ENCODE data around the gene RBM15B.

Gene RBM15B

GRCh38 chr3:51378065-51378464, 13.0 kb upstream of the RBM15B start:
- Histone ChIP-seq H3K27ac (ENCODE audit: low read depth, low read length) (no peak overlapping the region), H3K9me3 (ENCODE audit: control insufficient read depth in 1 of 2, low read length in 2 of 2) (no peaks in the 10 kb centered on the region), H3K27me3 (ENCODE audit: control insufficient read depth in 1 of 2, insufficient read depth in 2 of 2, low read length in 2 of 2) (peaks cover 0 to 15% of the 10 kb centered on the region in 2 donors), H3K4me3 (ENCODE audit: low read depth in 1 of 2, low read length in 2 of 2) (no peak overlapping the region), H3K36me3 (ENCODE audit: control insufficient read depth in 1 of 2, insufficient read depth in 2 of 2, low read length in 2 of 2) (no peaks in the 10 kb centered on the region), H3K4me1 (ENCODE audit: control insufficient read depth in 1 of 2, insufficient read depth in 2 of 2, low read length in 2 of 2) (no peaks in the 10 kb centered on the region), H3K9ac (ENCODE audit: low read depth in 1 of 2, low read length in 2 of 2) (no peak overlapping the region)

- Histone ChIP-seq H3K9ac (ENCODE audit: low read depth in 1 of 2, low read length in 2 of 2) (no peak overlapping the region), H3K27ac (ENCODE audit: low read depth, low read length) (no peak overlapping the region), H3K4me1 (ENCODE audit: control insufficient read depth in 1 of 2, insufficient read depth in 2 of 2, low read length in 2 of 2) (peaks cover 4% of the 10 kb centered on the region in 2 donors), H3K36me3 (ENCODE audit: control insufficient read depth in 1 of 2, insufficient read depth in 2 of 2, low read length in 2 of 2) (no peaks in the 10 kb centered on the region), H3K27me3 (ENCODE audit: control insufficient read depth in 1 of 2, insufficient read depth in 2 of 2, low read length in 2 of 2) (peaks cover 0 to 9% of the 10 kb centered on the region in 2 donors), H3K4me3 (ENCODE audit: low read depth in 1 of 2, low read length in 2 of 2) (no peak overlapping the region), H3K9me3 (ENCODE audit: control insufficient read depth in 1 of 2, low read length in 2 of 2) (no peaks in the 10 kb centered on the region)
Observed at GRCh38 chr3:51378726-51379125, 12.4 kb upstream of the RBM15B start.

GRCh38 chr3:51379301-51379700, 11.8 kb upstream of the RBM15B start:
- H3K4me3 ChIP-seq (ENCODE audit: low read depth in 1 of 2, low read length in 2 of 2), result no peak overlapping the region
- no peaks in the 10 kb centered on the region for H3K36me3 ChIP-seq (ENCODE audit: control insufficient read depth in 1 of 2, insufficient read depth in 2 of 2, low read length in 2 of 2)
- no peak overlapping the region for H3K9ac ChIP-seq (ENCODE audit: low read depth in 1 of 2, low read length in 2 of 2)
- H3K27ac ChIP-seq (ENCODE audit: low read depth, low read length), result no peak overlapping the region
- H3K9me3 ChIP-seq (ENCODE audit: control insufficient read depth in 1 of 2, low read length in 2 of 2), result no peaks in the 10 kb centered on the region
- H3K27me3 ChIP-seq (ENCODE audit: control insufficient read depth in 1 of 2, insufficient read depth in 2 of 2, low read length in 2 of 2), result peaks cover 0 to 3% of the 10 kb centered on the region in 2 donors
- H3K4me1 ChIP-seq (ENCODE audit: control insufficient read depth in 1 of 2, insufficient read depth in 2 of 2, low read length in 2 of 2), result peaks cover 9% of the 10 kb centered on the region in 2 donors

DNA sequence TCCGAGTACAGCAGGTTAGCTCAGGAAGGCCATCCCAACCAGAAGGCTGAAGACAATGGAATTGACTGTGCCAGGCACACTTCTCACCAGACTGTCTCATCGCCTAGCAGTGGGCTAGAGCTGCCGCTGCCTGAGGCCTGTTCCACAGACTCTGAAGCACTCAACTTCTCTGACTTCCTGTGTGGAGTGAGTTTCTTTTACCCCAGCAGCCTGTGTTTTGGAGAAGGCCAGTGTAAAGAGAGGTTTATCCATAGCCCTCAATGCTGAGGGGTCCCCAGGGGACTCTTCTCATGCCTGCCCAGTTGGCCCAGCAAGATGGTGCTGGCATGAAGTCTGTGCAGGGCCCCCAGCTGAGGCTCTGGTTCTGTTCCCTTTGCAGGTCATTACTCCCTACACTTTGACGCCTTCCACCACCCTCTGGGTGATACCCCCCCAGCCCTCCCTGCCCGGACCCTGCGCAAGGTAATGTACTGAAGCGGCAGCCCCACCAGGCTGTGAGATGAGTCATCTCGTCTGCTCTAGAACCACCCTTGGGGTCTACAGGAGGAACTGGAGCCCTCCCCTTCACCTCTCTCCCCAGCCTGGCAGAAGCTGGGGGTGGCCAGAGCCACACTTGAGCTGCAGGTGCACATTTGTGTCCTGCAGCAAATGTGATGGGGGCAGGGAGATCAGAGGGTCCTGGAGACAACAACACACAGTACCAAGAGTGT, 11.2 kb upstream of the RBM15B start:
- Histone ChIP-seq H3K27me3 (ENCODE audit: control insufficient read depth in 1 of 2, insufficient read depth in 2 of 2, low read length in 2 of 2) (peaks cover 0 to 2% of the 10 kb centered on the region in 2 donors), H3K36me3 (ENCODE audit: control insufficient read depth in 1 of 2, insufficient read depth in 2 of 2, low read length in 2 of 2) (no peaks in the 10 kb centered on the region), H3K27ac (ENCODE audit: low read depth, low read length) (no peak overlapping the region), H3K4me1 (ENCODE audit: control insufficient read depth in 1 of 2, insufficient read depth in 2 of 2, low read length in 2 of 2) (peaks cover 9% of the 10 kb centered on the region in 2 donors), H3K9ac (ENCODE audit: low read depth in 1 of 2, low read length in 2 of 2) (no peak overlapping the region), H3K9me3 (ENCODE audit: control insufficient read depth in 1 of 2, low read length in 2 of 2) (no peaks in the 10 kb centered on the region), H3K4me3 (ENCODE audit: low read depth in 1 of 2, low read length in 2 of 2) (no peak overlapping the region)

GRCh38 chr3:51380601-51381332, 10.3 kb upstream of the RBM15B start:
- H3K9ac ChIP-seq (ENCODE audit: low read depth in 1 of 2, low read length in 2 of 2), result no peak overlapping the region
- H3K9me3 ChIP-seq (ENCODE audit: control insufficient read depth in 1 of 2, low read length in 2 of 2), result no peaks in the 10 kb centered on the region
- H3K4me3 ChIP-seq (ENCODE audit: low read depth in 1 of 2, low read length in 2 of 2), result no peak overlapping the region
- H3K36me3 ChIP-seq (ENCODE audit: control insufficient read depth in 1 of 2, insufficient read depth in 2 of 2, low read length in 2 of 2), result no peaks in the 10 kb centered on the region
- peaks cover 0 to under 1% of the 10 kb centered on the region in 2 donors for H3K27me3 ChIP-seq (ENCODE audit: control insufficient read depth in 1 of 2, insufficient read depth in 2 of 2, low read length in 2 of 2)
- H3K4me1 ChIP-seq (ENCODE audit: control insufficient read depth in 1 of 2, insufficient read depth in 2 of 2, low read length in 2 of 2), result peaks cover 9 to 10% of the 10 kb centered on the region in 2 donors
- H3K27ac ChIP-seq (ENCODE audit: low read depth, low read length), result no peak overlapping the region

DNA sequence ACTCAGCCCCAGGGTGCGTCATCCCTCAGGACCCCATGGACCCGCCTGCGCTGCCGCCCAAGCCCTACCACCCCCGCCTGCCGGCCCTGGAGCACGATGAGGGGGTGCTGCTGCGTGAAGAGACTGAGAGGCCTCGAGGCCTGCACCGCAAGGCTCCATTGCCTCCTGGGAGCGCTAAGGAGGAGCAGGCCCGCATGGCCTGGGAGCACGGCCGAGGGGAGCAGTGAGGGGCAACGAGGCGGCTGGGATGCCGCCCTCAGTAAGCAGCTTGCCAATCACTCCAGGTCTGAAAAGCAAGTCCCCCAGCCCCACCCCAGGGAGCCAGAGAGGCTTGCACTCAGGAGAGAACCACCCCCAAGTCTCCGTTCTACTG, 9.8 kb upstream of the RBM15B start:
- Histone ChIP-seq H3K27ac (ENCODE audit: low read depth, low read length) (no peak overlapping the region), H3K27me3 (ENCODE audit: control insufficient read depth in 1 of 2, insufficient read depth in 2 of 2, low read length in 2 of 2) (no peaks in the 10 kb centered on the region), H3K4me3 (ENCODE audit: low read depth in 1 of 2, low read length in 2 of 2) (no peak overlapping the region), H3K9me3 (ENCODE audit: control insufficient read depth in 1 of 2, low read length in 2 of 2) (no peaks in the 10 kb centered on the region), H3K36me3 (ENCODE audit: control insufficient read depth in 1 of 2, insufficient read depth in 2 of 2, low read length in 2 of 2) (no peaks in the 10 kb centered on the region), H3K9ac (ENCODE audit: low read depth in 1 of 2, low read length in 2 of 2) (no peak overlapping the region), H3K4me1 (ENCODE audit: control insufficient read depth in 1 of 2, insufficient read depth in 2 of 2, low read length in 2 of 2) (peaks cover 12 to 16% of the 10 kb centered on the region in 2 donors)

DNA sequence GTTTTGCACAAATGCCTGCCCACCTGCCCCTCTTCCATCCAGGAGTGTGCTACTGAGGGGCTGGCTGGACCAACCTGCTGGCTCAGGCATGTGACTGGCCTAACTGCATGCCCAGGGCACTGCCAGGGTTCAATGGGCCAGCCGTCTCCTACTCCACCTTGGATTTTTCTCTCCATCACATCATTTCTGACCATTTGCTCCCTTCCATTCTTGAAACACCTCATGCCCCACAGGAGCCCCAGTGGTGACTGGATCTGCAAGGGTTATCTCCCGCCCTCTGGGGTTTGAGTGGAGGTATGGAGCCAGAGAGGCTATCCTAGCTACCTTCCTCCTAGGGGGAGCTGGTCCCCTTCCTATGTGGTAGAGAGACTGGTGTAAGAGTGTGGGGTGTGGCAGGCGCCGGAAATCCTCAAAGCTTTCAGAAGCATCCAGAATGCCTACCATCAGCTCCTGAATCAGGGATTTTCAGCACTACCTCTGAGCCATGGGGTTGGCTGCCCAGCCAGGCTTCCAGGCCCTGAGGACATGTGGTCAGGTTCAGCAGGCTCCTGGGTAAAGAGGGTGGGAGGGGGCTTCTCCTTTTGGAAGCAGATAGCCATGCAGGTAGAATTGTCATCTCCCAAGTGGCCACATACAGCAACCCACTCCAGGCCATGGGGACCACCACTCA, 8.9 kb upstream of the RBM15B start:
- Histone ChIP-seq H3K4me3 (ENCODE audit: low read depth in 1 of 2, low read length in 2 of 2) (no peak overlapping the region), H3K36me3 (ENCODE audit: control insufficient read depth in 1 of 2, insufficient read depth in 2 of 2, low read length in 2 of 2) (no peaks in the 10 kb centered on the region), H3K27ac (ENCODE audit: low read depth, low read length) (no peak overlapping the region), H3K9me3 (ENCODE audit: control insufficient read depth in 1 of 2, low read length in 2 of 2) (no peaks in the 10 kb centered on the region), H3K9ac (ENCODE audit: low read depth in 1 of 2, low read length in 2 of 2) (no peak overlapping the region), H3K27me3 (ENCODE audit: control insufficient read depth in 1 of 2, insufficient read depth in 2 of 2, low read length in 2 of 2) (no peaks in the 10 kb centered on the region), H3K4me1 (ENCODE audit: control insufficient read depth in 1 of 2, insufficient read depth in 2 of 2, low read length in 2 of 2) (peaks cover 19 to 23% of the 10 kb centered on the region in 2 donors)

DNA sequence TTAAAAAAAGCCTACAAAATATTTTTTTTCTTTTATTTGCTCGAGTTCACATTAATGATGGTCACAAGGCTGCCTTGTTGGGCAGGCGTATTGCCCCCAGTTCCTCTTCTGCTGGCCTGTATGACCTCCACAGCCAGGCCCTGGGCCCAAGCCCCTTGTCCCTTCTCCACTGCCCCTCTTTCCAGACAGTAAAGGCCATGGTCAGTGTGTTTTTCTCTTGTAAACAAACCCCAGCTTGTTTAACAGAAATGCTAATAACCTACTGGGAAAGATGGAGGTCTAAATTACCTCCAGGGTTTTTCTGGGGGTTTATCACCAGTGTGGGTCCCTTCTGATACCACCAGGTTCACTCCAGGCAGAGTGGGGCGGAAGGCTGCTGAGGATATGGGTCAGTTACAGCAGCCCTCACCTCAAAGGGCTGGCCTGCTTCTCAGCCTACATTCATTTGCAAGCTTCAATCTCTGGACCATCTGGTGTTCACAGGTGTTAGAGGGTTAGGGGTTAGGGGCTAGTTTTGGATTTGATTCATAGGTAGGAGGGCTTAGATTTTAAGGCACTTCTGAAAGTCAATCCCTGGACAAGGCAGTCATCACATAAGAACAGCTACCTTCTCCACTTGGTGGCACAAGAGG, 8.0 kb upstream of the RBM15B start:
- no peaks in the 10 kb centered on the region for H3K9me3 ChIP-seq (ENCODE audit: control insufficient read depth in 1 of 2, low read length in 2 of 2)
- peak overlapping the region in 1 of 2 donors; percentile 98 for H3K9ac ChIP-seq (ENCODE audit: low read depth in 1 of 2, low read length in 2 of 2)
- peaks cover 6 to 7% of the 10 kb centered on the region in 2 donors for H3K36me3 ChIP-seq (ENCODE audit: control insufficient read depth in 1 of 2, insufficient read depth in 2 of 2, low read length in 2 of 2)
- no peak overlapping the region for H3K27ac ChIP-seq (ENCODE audit: low read depth, low read length)
- peak overlapping the region in 1 of 2 donors; percentile 85 for H3K4me3 ChIP-seq (ENCODE audit: low read depth in 1 of 2, low read length in 2 of 2)
- no peaks in the 10 kb centered on the region for H3K27me3 ChIP-seq (ENCODE audit: control insufficient read depth in 1 of 2, insufficient read depth in 2 of 2, low read length in 2 of 2)
- H3K4me1 ChIP-seq (ENCODE audit: control insufficient read depth in 1 of 2, insufficient read depth in 2 of 2, low read length in 2 of 2), result peaks cover 26 to 31% of the 10 kb centered on the region in 2 donors

GRCh38 chr3:51384055-51384725, 6.9 kb upstream of the RBM15B start:
- no peaks in the 10 kb centered on the region for H3K27me3 ChIP-seq (ENCODE audit: control insufficient read depth in 1 of 2, insufficient read depth in 2 of 2, low read length in 2 of 2)
- peak overlapping the region; percentile 98 for H3K9ac ChIP-seq (ENCODE audit: low read depth in 1 of 2, low read length in 2 of 2)
- H3K27ac ChIP-seq (ENCODE audit: low read depth, low read length), result peak overlapping the region; percentile 94
- H3K36me3 ChIP-seq (ENCODE audit: control insufficient read depth in 1 of 2, insufficient read depth in 2 of 2, low read length in 2 of 2), result peaks cover 6 to 17% of the 10 kb centered on the region in 2 donors
- H3K4me3 ChIP-seq (ENCODE audit: low read depth in 1 of 2, low read length in 2 of 2), result peak overlapping the region; percentile 85 to 99
- H3K4me1 ChIP-seq (ENCODE audit: control insufficient read depth in 1 of 2, insufficient read depth in 2 of 2, low read length in 2 of 2), result peaks cover 38 to 42% of the 10 kb centered on the region in 2 donors
- no peaks in the 10 kb centered on the region for H3K9me3 ChIP-seq (ENCODE audit: control insufficient read depth in 1 of 2, low read length in 2 of 2)

Data from duodenal mucosa (tissue), 2 donors.